Endodermal cell (in vitro differentiated cells): ENCODE data around the gene GCG. TPM values are rescaled to one million over a fixed set of nuclear protein-coding genes. Genes with fewer than 3 reads are reported as not detected.

Experiments used
- DNase-seq: peaks from one replicate; pipeline ENCODE4 v3.0.0-alpha.2; 2017
- H3K27ac ChIP-seq: 2 replicates; pipeline ENCODE4 v1.5.1; 2013; ENCODE audit warnings: mild to moderate bottlenecking, low read depth, low read length, moderate library complexity
- H3K27me3 ChIP-seq: 2 replicates; pipeline ENCODE4 v1.6.1; 2013; ENCODE audit warnings: mild to moderate bottlenecking, low read length, moderate library complexity; ENCODE audit not compliant: insufficient read depth, control insufficient read depth, poor library complexity, severe bottlenecking
- H3K36me3 ChIP-seq: 2 replicates; pipeline ENCODE4 v1.7.0; 2013; ENCODE audit warnings: mild to moderate bottlenecking, low read length, moderate library complexity; ENCODE audit not compliant: control insufficient read depth, insufficient read depth
- H3K4me1 ChIP-seq: one replicate; pipeline ENCODE4 v1.7.0; 2013; ENCODE audit warnings: low read length; ENCODE audit not compliant: control insufficient read depth, insufficient read depth
- H3K4me3 ChIP-seq: 2 replicates; pipeline ENCODE4 v1.5.1; 2013; ENCODE audit warnings: mild to moderate bottlenecking, low read length, moderate library complexity
- H3K9ac ChIP-seq: 2 replicates; pipeline ENCODE4 v1.6.1; 2013; ENCODE audit warnings: mild to moderate bottlenecking, low read length, moderate library complexity; ENCODE audit not compliant: poor library complexity, severe bottlenecking; ENCODE audit errors: extremely low read depth
- H3K9me3 ChIP-seq: 2 replicates; pipeline ENCODE4 v1.6.1; 2013; ENCODE audit warnings: mild to moderate bottlenecking, low read length, moderate library complexity; ENCODE audit not compliant: control insufficient read depth
- H3K27ac Mint-ChIP-seq: 2 replicates; pipeline ENCODE4 v1.8.0; 2020; ENCODE audit warnings: mixed read lengths
- H3K27me3 Mint-ChIP-seq: 2 replicates; pipeline ENCODE4 v1.8.0; 2021; ENCODE audit warnings: mild to moderate bottlenecking, mixed read lengths; ENCODE audit not compliant: insufficient read depth
- H3K36me3 Mint-ChIP-seq: 2 replicates; pipeline ENCODE4 v1.8.0; 2020; ENCODE audit warnings: low read depth, mixed read lengths
- H3K4me1 Mint-ChIP-seq: 2 replicates; pipeline ENCODE4 v1.8.0; 2020; ENCODE audit warnings: mixed read lengths
- H3K4me3 Mint-ChIP-seq: 2 replicates; pipeline ENCODE4 v1.8.0; 2020; ENCODE audit warnings: mild to moderate bottlenecking, moderate library complexity, mixed read lengths
- H3K9me3 Mint-ChIP-seq: 2 replicates; pipeline ENCODE4 v1.8.0; 2020; ENCODE audit warnings: mild to moderate bottlenecking, mixed read lengths
- WGBS, 2 experiments: methylation state at CpG; one replicate each; pipeline versions ENCODE4 v1.1.5 to v1.1.7; 2013; ENCODE audit warnings: missing lambda C conversion rate in 2 of 2, mixed read lengths in 1 of 2; ENCODE audit not compliant: insufficient coverage in 1 of 2, insufficient read length in 1 of 2; 5-methylcytosine and 5-hydroxymethylcytosine counted together
- long read RNA-seq, 4 experiments: library from polyadenylated mRNA in 2 of 4; library from RNA in 1 of 4; library from capped mRNA in 1 of 4; stranded (forward) in 3 of 4; unstranded in 1 of 4; transcript quantifications; one replicate each; pipeline ENCODE4 v2.0.0, GENCODE V29; 2020 to 2021; ENCODE audit warnings: inconsistent platforms in 1 of 4
- polyA plus RNA-seq, 2 experiments: library from polyadenylated mRNA; stranded (reverse); fragments of 50-300 nt; gene quantifications; one replicate each; pipeline ENCODE4 v1.2.3, GENCODE V29; 2013
- total RNA-seq, 2 donors: library from RNA; stranded (reverse); fragmentation: NEBNext Ultra II Directional in 1 of 2; extraction: Animal tissue kit (Norgen Biotek cat#: 25700) in 1 of 2; gene quantifications; 2 replicates in 1 of 2; 3 replicates in 1 of 2; pipeline ENCODE4 v1.2.1, GENCODE V29; 2021
- TF ChIP-seq, protein P1 (sequence below): fragments of 200-600 bp; sonication (generic); conservative IDR thresholded peaks from 2 replicates; pipeline ENCODE4 v1.5.0; 2021; ENCODE audit warnings: antibody characterized with exemption, mild to moderate bottlenecking

The GCG gene
- total RNA-seq: not detected
- 0.28 TPM for polyA plus RNA-seq (2013, experiment 1 of 2)
- 0.50 TPM for polyA plus RNA-seq (2013, experiment 2 of 2)
- long read RNA-seq, experiment 1: 0 reads
- long read RNA-seq, experiment 2: 0 reads
- long read RNA-seq, experiment 3: 0 reads
- long read RNA-seq, experiment 4: 0 reads

DNA sequence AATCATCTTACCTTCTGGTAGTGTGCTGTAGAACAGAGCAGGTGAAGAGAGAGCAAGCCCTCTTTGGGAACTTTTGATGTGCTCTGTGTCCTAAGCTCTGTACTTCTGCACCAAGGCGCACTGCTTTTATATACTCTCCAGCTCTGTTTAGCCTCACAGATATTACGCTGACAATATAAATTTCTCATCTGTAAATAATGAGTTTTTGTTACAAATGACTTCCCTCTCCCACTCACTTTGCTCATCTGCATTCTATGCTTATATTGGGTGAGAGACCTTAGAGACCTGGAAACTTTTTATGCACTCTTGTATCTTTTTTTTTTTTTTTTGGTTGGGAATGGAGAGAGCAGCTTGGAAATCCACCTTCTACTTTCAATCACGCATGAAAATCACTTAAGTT lies at the start of gene GCG:
Gene GCG, minus strand, starts transcription at position 101 of the 400 bp plus-strand sequence. CDS start 3,069 bp downstream, outside the sequence.
- Mint-ChIP-seq H3K9me3 (no peaks in the 10 kb centered on the region), H3K4me1 (no peaks in the 10 kb centered on the region), H3K27ac (no peak within 1 kb of the TSS), H3K27me3 (peaks cover 7% of the 10 kb centered on the region), H3K4me3 (no peak within 1 kb of the TSS), H3K36me3 (no peaks in the 10 kb centered on the region)
- Histone ChIP-seq H3K9me3 (no peaks in the 10 kb centered on the region), H3K27me3 (no peaks in the 10 kb centered on the region), H3K4me3 (no peak within 1 kb of the TSS), H3K4me1 (no peaks in the 10 kb centered on the region), H3K36me3 (no peaks in the 10 kb centered on the region), H3K27ac (no peak within 1 kb of the TSS), H3K9ac (no peak within 1 kb of the TSS)
- no peak for DNase-seq
- WGBS, 2 experiments: 92 to 100% methylated on average over 1 to 2 of the region's 3 CpGs
- TF ChIP-seq, protein P1, sequence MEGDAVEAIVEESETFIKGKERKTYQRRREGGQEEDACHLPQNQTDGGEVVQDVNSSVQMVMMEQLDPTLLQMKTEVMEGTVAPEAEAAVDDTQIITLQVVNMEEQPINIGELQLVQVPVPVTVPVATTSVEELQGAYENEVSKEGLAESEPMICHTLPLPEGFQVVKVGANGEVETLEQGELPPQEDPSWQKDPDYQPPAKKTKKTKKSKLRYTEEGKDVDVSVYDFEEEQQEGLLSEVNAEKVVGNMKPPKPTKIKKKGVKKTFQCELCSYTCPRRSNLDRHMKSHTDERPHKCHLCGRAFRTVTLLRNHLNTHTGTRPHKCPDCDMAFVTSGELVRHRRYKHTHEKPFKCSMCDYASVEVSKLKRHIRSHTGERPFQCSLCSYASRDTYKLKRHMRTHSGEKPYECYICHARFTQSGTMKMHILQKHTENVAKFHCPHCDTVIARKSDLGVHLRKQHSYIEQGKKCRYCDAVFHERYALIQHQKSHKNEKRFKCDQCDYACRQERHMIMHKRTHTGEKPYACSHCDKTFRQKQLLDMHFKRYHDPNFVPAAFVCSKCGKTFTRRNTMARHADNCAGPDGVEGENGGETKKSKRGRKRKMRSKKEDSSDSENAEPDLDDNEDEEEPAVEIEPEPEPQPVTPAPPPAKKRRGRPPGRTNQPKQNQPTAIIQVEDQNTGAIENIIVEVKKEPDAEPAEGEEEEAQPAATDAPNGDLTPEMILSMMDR: no peak

DNA sequence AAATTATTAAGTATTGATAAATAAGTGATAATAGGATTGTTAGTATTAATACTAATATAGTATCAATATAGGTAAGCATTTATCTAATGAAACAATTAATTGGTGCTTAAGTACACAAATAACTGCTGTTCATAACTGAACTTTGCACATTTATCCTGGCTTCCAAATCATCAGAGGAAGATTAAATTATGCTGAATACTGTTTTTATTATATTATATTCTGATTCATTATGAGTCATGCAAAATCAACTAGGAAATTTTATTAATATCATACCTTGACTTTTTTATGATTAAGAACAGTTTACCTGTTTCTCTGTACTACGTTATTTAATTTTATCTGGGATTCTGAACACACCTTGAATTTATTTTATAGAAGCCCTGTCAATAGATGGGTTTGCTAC lies 48.6 kb upstream of the GCG start:
- H3K36me3 ChIP-seq: no peaks in the 10 kb centered on the region
- H3K9ac ChIP-seq: no peak overlapping the region
- no peak overlapping the region for H3K4me3 ChIP-seq
- DNase-seq: no peak
- no peak overlapping the region for H3K27ac Mint-ChIP-seq
- H3K4me1 Mint-ChIP-seq: no peaks in the 10 kb centered on the region
- no peaks in the 10 kb centered on the region for H3K27me3 Mint-ChIP-seq
- H3K9me3 ChIP-seq: no peaks in the 10 kb centered on the region
- H3K4me1 ChIP-seq: no peaks in the 10 kb centered on the region
- WGBS, 2 experiments: 79 to 100% methylated on average over 1 of the region's 1 CpG
- TF ChIP-seq, protein P1: no peak
- H3K27me3 ChIP-seq: no peaks in the 10 kb centered on the region
- no peaks in the 10 kb centered on the region for H3K36me3 Mint-ChIP-seq
- H3K27ac ChIP-seq: no peak overlapping the region
- no peak overlapping the region for H3K4me3 Mint-ChIP-seq
- no peaks in the 10 kb centered on the region for H3K9me3 Mint-ChIP-seq

DNA sequence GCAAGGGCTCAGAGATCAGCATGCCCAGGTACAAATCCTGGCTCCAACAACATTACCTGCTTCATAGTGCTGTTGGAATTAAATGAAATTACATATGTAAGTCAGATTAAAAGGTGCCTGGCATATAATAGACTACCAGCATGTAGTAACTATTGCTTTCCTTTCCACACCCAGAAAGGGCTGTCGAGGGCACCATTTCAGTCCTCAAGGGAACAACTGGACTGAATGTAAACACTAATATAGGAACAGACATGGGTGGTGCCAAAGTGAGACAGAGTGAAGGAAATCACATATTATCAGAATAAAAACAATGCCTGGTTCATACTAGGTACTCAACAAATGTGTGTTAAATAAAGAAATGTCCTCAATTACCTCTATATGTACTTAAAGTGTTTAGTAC lies 47.9 kb upstream of the GCG start:
- Mint-ChIP-seq H3K4me3 (no peak overlapping the region), H3K27me3 (no peaks in the 10 kb centered on the region), H3K9me3 (no peaks in the 10 kb centered on the region), H3K36me3 (no peaks in the 10 kb centered on the region), H3K4me1 (no peaks in the 10 kb centered on the region), H3K27ac (no peak overlapping the region)
- 75% methylated on average over 1 of the region's 1 CpG; no CpG with 5 or more reads in 1 of the 2 experiments for WGBS, 2 experiments
- Histone ChIP-seq H3K9ac (no peak overlapping the region), H3K27ac (no peak overlapping the region), H3K4me1 (no peaks in the 10 kb centered on the region), H3K4me3 (no peak overlapping the region), H3K36me3 (no peaks in the 10 kb centered on the region), H3K9me3 (no peaks in the 10 kb centered on the region), H3K27me3 (no peaks in the 10 kb centered on the region)
- TF ChIP-seq, protein P1: no peak
- DNase-seq: no peak
